ACHN (cell line): ENCODE measurements around the gene BACH2.
"Not testable (repeated sequence)": the region's sequence is repeated elsewhere in the genome, so short reads cannot be mapped to it uniquely, and the experiment has no call there.

Source experiments
- DNase-seq: peaks from one replicate; pipeline ENCODE4 v3.0.0-alpha.2; 2015
- in situ Hi-C: cut with HindIII; loops from 2 replicates; pipeline ENCODE4 v1.10.0; 2017; ENCODE audit warnings: low sequenced_read_pairs, low pct_ligation_motif_present, low pct_unique_long_range_greater_than_20kb

The BACH2 gene

DNA sequence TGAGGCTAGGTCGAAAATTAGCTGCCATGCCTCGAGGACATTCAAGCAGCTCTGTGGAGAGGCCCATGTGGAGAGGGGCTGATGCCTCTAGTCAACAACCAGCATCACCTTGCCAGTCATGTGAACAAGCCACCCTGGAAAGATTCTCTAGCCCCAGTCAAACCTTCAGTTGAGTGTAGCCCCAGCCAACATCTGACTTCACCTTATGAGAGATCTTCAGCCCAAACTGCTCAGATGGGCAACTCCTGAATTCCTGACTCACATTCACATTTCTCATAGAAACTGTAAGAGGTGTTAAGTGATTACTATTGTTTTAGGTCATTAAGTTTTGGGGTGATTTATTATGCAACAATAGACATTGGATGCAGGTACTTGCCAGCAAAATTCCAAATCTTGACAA is 357.5 kb downstream of the BACH2 start:
- in situ Hi-C loops = no loop called here
- no peak for DNase-seq

DNA sequence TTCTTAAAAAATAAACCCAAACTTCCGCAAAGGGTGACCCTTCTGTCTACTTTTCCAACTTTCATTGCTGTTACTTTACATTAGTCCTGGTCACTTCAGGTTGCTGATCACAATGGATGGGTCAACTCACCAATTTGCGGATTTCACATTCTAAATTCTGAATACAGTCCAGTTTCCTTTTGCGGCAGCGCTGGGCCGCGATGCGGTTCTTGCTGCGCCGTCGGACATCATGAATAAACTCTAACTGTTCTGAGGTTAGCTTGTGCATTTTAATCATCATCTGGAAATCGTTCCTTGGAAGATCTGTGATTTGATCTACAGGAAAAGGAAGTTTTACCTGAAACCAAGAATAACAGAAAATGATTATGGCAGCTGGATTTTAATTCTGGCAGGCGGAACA is 358.6 kb downstream of the BACH2 start:
- in situ Hi-C loops = no loop called here
- DNase-seq = no peak

DNA sequence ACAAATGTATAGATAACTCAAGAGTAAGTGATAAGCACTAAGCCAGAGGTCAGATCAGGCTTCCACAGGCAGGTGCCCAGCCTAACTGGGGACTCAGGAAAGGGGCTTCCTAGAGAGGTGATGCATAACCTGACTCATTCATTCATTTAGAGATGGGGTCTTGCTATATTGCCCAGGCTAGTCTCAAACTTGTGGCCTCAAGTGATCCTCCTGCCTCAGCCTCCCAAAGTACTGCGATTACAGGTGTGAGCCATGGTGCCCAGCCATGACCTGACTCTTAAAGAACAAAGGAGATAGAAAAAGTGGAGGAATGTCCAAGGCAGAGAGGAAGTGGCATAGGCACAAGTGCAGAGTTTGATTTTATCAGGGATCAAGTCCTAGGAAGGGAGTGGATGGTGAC is 360.5 kb downstream of the BACH2 start:
- no peak for DNase-seq
- in situ Hi-C loops = no loop called here

DNA sequence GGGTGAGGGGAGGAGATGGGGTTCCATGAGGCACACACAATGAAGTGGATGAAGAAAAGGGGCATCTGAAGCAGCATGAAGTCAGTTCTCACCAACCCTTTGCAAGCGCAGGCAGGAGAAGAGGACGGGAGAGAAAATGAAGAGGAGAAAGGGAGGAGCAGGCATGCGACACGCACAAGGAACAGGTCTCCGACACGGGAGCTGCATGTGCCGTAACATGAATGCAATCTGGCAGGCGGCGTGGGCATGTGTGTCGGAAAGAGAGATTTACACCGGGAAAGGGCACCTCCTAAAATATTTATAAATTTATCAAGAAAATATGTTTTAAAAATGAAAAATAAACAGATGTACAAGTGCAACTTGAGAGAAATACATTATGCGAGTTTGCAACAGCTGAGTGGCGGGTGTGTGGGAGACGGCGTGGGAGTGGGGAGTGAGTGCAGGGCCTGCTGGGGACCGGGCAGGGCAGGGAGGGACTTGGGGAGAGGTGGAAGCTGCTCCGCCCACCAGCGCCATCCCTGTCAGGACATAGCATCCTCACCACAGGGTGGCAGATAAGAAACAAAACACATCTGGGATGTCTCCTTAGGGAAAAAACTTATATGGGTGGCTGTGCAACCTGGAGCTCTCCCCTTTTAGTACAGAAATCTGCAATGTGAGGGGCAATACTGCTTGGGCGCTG is 361.8 kb downstream of the BACH2 start:
- in situ Hi-C loops = no loop called here

GRCh38 chr6:89932245-89932802 is 364.3 kb downstream of the BACH2 start:
- in situ Hi-C loops = no loop called here
- DNase-seq = no peak

More for the DNA sequence above, 361.8 kb downstream of the BACH2 start:
- no peak for DNase-seq

- in situ Hi-C loops = no loop called here
Measured at GRCh38 chr6:89930789-89931188, 365.9 kb downstream of the BACH2 start.

DNA sequence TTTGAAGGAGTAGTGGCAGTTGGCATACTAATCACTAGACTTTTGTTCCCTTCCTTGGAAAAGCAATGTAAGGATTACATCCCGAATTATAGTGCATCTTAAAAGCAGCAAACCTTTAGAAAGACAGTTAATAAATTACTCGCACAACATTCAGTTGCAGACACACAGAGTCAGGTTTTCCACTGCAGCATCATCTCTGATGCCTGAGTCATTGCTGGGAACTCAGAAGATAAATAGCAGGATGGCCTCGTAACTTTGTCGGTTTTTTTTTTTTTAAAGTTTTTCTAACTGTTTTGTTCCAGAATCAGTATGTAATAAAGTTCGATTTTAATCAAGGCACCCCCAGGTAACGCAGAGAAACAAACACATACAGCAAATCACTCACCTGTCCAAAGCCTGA is 368.0 kb downstream of the BACH2 start:
- in situ Hi-C loops = no loop called here
- DNase-seq = peak; percentile 50

More at GRCh38 chr6:89930789-89931188, 365.9 kb downstream of the BACH2 start:
- no peak for DNase-seq

- no peak for DNase-seq
- in situ Hi-C loops = no loop called here
Measured at GRCh38 chr6:89927791-89928550, 368.7 kb downstream of the BACH2 start.

GRCh38 chr6:89927264-89927663 is 369.4 kb downstream of the BACH2 start:
- DNase-seq = no peak
- in situ Hi-C loops = no loop called here

GRCh38 chr6:89925826-89926225 is 370.8 kb downstream of the BACH2 start:
- DNase-seq = no peak
- in situ Hi-C loops = no loop called here

- DNase-seq = no peak
- in situ Hi-C loops = no loop called here
Measured at GRCh38 chr6:89924231-89924630, 372.4 kb downstream of the BACH2 start.

- peak; percentile 48 for DNase-seq
- in situ Hi-C loops = no loop called here
Measured at GRCh38 chr6:89921691-89922090, 375.0 kb downstream of the BACH2 start.

- DNase-seq = no peak
- in situ Hi-C loops = no loop called here
Measured at GRCh38 chr6:89921197-89921596, 375.4 kb downstream of the BACH2 start.

DNA sequence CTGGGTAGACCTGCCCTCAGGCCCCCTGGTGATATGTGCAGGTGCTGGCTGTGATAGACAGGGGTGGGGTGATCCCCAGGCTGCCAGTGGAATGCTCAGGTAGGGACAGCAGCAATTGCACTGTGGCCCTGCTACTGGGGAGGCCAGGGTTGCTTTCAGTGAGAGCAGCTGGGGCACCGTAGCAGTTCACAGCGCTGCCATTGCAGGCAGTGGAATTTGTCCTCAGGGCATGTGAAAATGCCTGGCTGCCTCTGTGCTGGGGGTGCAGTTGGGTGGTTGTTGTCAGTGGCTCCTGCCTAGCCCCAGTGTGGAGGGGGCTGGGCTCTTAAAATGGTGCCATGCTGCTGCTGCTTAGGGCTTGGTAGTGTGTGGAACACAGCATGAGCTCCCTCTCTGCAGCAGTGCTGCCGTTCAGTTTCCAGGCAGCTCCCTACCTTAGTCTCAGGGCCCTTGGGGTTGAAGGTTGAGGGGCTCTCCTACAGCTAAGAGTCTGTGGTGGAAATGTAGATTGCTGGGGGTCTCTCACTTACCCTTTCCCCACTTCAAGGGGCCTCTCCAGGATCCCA is 378.8 kb downstream of the BACH2 start:
- DNase-seq = no peak
- in situ Hi-C loops = no loop called here

- no peak for DNase-seq
- in situ Hi-C loops = no loop called here
Measured at GRCh38 chr6:89917216-89917615, 379.4 kb downstream of the BACH2 start.

- in situ Hi-C loops = no loop called here
- DNase-seq = no peak
Measured at GRCh38 chr6:89916136-89916920, 380.3 kb downstream of the BACH2 start.

GRCh38 chr6:89910902-89911240 is 385.8 kb downstream of the BACH2 start:
- in situ Hi-C loops = no loop called here
- no peak for DNase-seq

DNA sequence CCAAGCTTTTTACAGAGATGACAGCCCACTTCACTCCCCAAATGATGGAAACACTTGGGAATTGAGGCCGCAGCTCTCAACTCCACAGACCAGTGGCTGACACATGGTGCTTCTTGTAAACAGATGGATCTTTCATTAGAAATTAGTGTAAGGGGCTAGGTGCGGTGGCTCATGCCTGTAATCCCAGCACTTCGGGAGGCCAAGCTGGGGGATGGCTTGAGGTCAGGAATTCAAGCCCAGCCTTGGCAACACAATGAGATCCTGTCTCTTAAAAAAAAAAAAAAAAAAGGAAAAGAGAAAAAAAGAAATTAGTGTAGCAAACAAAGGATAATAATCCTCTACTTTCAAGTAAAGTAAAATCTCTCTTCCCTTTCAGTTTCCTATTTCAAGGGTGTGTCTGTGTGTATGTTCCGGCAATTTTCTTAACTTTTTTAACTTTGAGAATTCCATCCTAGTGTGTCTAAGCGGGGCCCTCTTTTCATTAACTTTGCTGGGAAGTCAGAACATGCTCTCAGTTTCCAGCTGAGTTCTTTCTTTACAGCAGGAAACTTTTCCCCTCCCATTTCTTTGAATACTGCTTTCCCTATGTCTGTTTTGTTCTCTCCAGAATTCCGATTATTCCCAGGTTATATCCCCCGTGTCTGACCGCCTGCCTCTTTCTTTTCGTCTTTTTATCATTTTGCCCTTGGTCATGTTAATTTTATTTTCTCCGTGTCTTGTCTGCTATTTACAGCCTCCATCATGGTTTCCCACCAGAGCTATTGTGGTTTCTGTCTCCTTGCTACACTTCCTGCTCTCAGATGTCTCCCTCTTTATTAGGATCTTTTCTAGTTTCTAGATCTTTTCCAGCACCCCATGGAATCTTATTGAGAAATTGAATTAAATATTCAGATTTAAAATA is 386.4 kb downstream of the BACH2 start:
- in situ Hi-C loops, DNase-seq: not testable (repeated sequence)
